Neural crest cell (in vitro differentiated cells): Measurements from ENCODE around the gene TTC27. TPM values are rescaled to one million over a fixed set of nuclear protein-coding genes. Genes with fewer than 3 reads are reported as not detected.

Experiments used
- DNase-seq: peaks from one replicate; pipeline ENCODE4 v3.0.0; 2021; ENCODE audit warnings: low read depth, mixed read lengths, low spot score
- H3K27ac Mint-ChIP-seq: one replicate; pipeline ENCODE4 v1.8.0; 2021; ENCODE audit warnings: mild to moderate bottlenecking, mixed read lengths; ENCODE audit not compliant: unreplicated experiment
- H3K27me3 Mint-ChIP-seq: 2 replicates; pipeline ENCODE4 v1.8.0; 2021; ENCODE audit warnings: low read depth, mild to moderate bottlenecking, mixed read lengths
- H3K36me3 Mint-ChIP-seq: 2 replicates; pipeline ENCODE4 v1.8.0; 2021; ENCODE audit warnings: low read depth, mild to moderate bottlenecking, mixed read lengths
- H3K4me1 Mint-ChIP-seq: 2 replicates; pipeline ENCODE4 v1.8.0; 2021; ENCODE audit warnings: mixed read lengths
- H3K4me3 Mint-ChIP-seq: one replicate; pipeline ENCODE4 v1.8.0; 2021; ENCODE audit warnings: mild to moderate bottlenecking, mixed read lengths
- H3K9me3 Mint-ChIP-seq: 2 replicates; pipeline ENCODE4 v1.8.0; 2021; ENCODE audit warnings: mixed read lengths
- CTCF ChIP-seq: fragments of 200-600 bp; sonication (generic); conservative IDR thresholded peaks from 2 replicates; pipeline ENCODE4 v1.5.0; 2021; ENCODE audit warnings: antibody characterized with exemption, mild to moderate bottlenecking
- total RNA-seq: library from RNA; stranded (reverse); gene quantifications from 2 replicates; pipeline ENCODE4 v1.2.1, GENCODE V29; 2021

TTC27 gene
- total RNA-seq, 1 donor from 2014 or later: 16.5 TPM

- no peak for TF ChIP-seq CTCF
- DNase-seq: no peak
- H3K36me3 Mint-ChIP-seq: peaks cover 5% of the 10 kb centered on the region
- no peaks in the 10 kb centered on the region for H3K4me1 Mint-ChIP-seq
- no peak overlapping the region for H3K4me3 Mint-ChIP-seq
- H3K27ac Mint-ChIP-seq: no peak overlapping the region
- no peaks in the 10 kb centered on the region for H3K9me3 Mint-ChIP-seq
- H3K27me3 Mint-ChIP-seq: no peaks in the 10 kb centered on the region
These were observed 171.0 kb downstream of the TTC27 start for GRCh38 chr2:32798829-32799228.

- H3K9me3 Mint-ChIP-seq: no peaks in the 10 kb centered on the region
- H3K27me3 Mint-ChIP-seq: no peaks in the 10 kb centered on the region
- no peaks in the 10 kb centered on the region for H3K4me1 Mint-ChIP-seq
- H3K36me3 Mint-ChIP-seq: peaks cover 5% of the 10 kb centered on the region
- TF ChIP-seq CTCF: no peak
- H3K27ac Mint-ChIP-seq: no peak overlapping the region
- DNase-seq: no peak
- no peak overlapping the region for H3K4me3 Mint-ChIP-seq
These were observed 173.9 kb downstream of the TTC27 start for GRCh38 chr2:32801741-32802140.

GRCh38 chr2:32802877-32803276 lies 175.0 kb downstream of the TTC27 start:
- no peak overlapping the region for H3K27ac Mint-ChIP-seq

GRCh38 chr2:32804205-32804604 lies 176.4 kb downstream of the TTC27 start:
- no peak overlapping the region for H3K4me3 Mint-ChIP-seq
- H3K36me3 Mint-ChIP-seq: peaks cover 3% of the 10 kb centered on the region
- H3K27ac Mint-ChIP-seq: no peak overlapping the region
- H3K4me1 Mint-ChIP-seq: no peaks in the 10 kb centered on the region
- TF ChIP-seq CTCF: no peak
- no peaks in the 10 kb centered on the region for H3K27me3 Mint-ChIP-seq
- DNase-seq: no peak
- H3K9me3 Mint-ChIP-seq: peaks cover 4% of the 10 kb centered on the region

More at GRCh38 chr2:32802877-32803276, 175.0 kb downstream of the TTC27 start:
- no peak for TF ChIP-seq CTCF
- H3K4me3 Mint-ChIP-seq: no peak overlapping the region
- H3K36me3 Mint-ChIP-seq: peaks cover 3% of the 10 kb centered on the region
- H3K27me3 Mint-ChIP-seq: no peaks in the 10 kb centered on the region
- no peaks in the 10 kb centered on the region for H3K9me3 Mint-ChIP-seq
- no peak for DNase-seq
- no peaks in the 10 kb centered on the region for H3K4me1 Mint-ChIP-seq

- no peak overlapping the region for H3K27ac Mint-ChIP-seq
These were observed 177.6 kb downstream of the TTC27 start for GRCh38 chr2:32805104-32806095.

More at GRCh38 chr2:32805104-32806095, 177.6 kb downstream of the TTC27 start:
- DNase-seq: no peak
- Mint-ChIP-seq H3K9me3 (peaks cover 4% of the 10 kb centered on the region), H3K4me1 (no peaks in the 10 kb centered on the region), H3K36me3 (peaks cover 5% of the 10 kb centered on the region), H3K4me3 (no peak overlapping the region), H3K27me3 (no peaks in the 10 kb centered on the region)
- TF ChIP-seq CTCF: no peak
